GM19438 (cell line): ENCODE results near the gene HOMER2.
"Not testable (repeated sequence)": the region's sequence is repeated elsewhere in the genome, so short reads cannot be mapped to it uniquely, and the experiment has no call there.

Experiments
- ATAC-seq: cut with Tn5 transposase; IDR thresholded peaks from one replicate; pipeline ENCODE4 v1.9.1; 2021; ENCODE audit warnings: low read depth; ENCODE audit not compliant: unreplicated experiment

The HOMER2 gene

DNA sequence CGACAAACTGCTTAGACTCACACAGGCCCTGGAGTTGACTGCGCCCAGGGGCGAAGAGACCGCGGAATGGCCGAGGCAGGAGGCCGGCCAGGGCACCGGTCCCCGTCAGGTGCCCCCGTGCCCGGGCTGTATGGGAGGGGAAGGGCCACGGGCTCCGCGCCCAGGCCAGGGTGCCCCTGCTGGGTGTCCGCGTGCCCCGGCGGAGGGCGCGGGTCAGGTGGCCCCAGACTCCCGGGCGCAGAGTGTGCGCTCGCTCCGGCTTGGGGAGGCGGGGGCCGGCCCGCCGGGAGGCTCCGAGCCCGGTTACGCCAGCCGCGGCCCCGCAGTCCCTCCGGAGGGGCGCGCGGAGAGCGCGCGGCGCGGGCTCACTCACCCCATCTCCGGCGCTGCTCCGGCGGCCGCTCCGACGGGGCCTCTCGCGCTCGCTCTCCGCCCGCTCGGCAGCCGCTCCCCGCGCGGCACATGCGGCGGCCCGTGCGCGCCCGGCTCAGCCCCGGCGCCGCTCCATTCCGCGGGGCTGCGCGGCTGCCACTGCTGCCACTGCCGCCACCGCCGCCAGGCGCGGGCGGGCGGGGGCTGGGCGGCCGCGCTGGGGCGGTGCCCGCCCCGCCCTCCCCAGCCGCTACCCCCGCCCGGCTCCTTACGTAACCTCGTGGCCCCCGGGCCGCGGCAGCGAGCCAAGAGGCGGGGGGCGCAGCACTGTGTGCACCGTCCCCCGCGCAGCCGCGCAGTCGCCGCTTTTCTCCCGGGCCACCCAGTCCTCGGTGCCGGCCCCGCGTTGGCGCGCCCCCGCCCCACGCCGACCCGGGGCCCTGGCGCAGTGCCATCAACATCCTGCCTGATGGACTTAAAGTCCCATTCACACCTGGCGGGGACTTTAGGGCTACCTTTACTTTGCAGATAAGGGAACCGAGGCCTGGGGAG lies at the start of gene HOMER2:
Gene HOMER2 (minus strand): TSS at position 563 of the 924 bp plus-strand sequence. CDS start 185 bp downstream, at position 378.
- ATAC-seq = no peak

DNA sequence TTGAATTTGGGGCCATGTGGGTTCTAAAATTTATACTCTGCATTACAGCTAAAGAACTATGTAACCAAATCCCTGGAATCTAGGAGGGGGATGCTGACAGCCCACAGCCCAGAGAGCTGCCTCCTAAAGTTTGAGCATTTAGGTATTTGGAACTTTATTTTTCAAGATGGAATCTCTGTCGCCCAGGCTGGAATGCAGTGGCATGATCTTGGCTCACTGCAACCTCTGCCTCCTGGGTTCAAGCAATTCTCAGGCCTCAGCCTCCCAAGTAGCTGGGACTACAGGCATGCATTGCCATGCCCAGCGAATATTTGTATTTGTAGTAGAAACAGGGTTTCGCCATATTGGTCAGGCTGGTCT lies 48.1 kb upstream of the HOMER2 start:
- not testable (repeated sequence) for ATAC-seq

GRCh38 chr15:82999905-83000671 lies 47.6 kb upstream of the HOMER2 start:
- ATAC-seq = peak; percentile 66

DNA sequence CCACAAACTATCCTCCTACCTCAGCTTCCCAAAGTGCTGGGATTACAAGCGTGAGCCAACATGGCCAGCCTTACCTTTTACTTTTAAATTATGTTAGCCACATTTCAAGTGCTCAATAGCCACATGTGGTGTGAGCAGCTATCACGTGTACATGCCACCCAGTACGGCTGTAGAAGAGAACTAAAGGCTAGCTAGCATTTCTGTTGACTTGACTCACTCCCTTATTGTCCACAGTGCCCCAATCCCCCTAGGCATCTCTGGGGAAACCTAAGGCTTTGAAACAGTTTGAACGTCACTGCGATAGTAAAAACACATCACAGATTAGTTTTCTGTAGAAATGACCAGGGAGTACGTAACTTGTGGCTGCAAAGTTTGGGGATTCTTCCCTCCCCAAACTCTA lies 46.9 kb upstream of the HOMER2 start:
- ATAC-seq = no peak

DNA sequence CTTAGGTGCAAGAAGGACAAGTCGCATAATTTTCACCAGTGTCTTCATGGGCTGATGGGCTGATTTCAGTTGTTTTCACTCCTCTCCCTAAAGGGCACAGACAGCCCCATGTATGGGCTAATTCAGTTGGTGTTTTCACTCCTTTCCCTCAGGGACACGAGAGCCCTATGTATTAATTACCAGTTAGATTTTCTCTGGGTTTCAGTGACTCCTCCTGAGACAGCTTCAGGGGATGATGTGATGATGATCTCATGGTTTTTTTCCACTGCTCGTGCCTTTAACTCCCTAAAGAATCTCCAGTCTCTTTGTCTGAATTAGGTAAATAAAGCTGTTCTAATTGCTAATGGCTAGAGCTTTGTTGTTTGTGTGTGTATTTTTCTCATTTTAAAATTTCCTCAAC lies 43.4 kb upstream of the HOMER2 start:
- ATAC-seq = no peak

DNA sequence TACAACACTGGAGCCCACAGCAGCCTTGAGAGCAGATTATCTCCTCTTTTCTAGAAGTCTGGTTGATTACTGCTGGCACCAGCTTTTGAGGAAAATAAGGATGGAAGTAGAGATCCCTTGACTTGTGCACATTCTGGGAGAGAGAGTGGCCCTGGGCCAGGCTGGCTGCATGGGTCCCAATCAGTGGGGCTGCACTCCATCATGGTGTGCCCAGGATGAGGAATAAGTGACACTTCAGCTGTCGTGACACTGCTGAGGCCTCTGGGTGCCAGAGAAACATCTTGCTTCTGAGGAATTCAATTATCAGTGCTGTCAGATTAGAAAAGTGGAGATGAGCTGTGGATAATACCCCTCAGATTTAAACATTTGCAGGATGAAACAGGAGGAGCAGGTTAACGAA lies 42.6 kb upstream of the HOMER2 start:
- no peak for ATAC-seq

- no peak for ATAC-seq
These were observed 40.6 kb upstream of the HOMER2 start for GRCh38 chr15:82993144-82993543.

DNA sequence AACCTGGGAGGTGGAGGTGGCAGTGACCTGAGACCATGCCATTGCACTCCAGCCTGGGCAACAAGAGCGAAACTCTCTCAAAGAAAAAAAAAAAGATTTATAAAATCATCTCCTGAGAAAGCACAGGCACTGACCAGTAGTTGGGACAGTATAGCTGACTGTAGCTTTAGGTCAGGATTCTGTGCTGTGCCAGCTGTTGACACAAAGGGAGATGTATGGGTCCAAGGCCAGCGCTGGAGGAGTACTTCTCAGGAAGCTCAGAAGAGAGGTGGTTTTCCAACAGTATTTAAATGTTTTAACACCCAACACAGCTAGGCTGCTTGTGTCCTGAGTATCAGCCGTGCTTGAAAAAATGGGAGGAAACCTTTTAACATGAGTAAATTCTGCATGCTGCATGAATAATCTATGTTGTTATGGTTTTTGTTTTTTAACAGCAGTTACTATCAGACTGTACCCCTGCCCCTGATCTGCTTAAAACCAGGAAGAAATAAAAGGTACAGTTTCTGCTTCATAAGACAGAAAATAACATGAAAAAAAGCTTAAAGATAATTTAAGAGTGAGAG lies 40.0 kb upstream of the HOMER2 start:
- no peak for ATAC-seq

GRCh38 chr15:82986442-82986780 lies 33.9 kb upstream of the HOMER2 start:
- peak; percentile 26 for ATAC-seq

DNA sequence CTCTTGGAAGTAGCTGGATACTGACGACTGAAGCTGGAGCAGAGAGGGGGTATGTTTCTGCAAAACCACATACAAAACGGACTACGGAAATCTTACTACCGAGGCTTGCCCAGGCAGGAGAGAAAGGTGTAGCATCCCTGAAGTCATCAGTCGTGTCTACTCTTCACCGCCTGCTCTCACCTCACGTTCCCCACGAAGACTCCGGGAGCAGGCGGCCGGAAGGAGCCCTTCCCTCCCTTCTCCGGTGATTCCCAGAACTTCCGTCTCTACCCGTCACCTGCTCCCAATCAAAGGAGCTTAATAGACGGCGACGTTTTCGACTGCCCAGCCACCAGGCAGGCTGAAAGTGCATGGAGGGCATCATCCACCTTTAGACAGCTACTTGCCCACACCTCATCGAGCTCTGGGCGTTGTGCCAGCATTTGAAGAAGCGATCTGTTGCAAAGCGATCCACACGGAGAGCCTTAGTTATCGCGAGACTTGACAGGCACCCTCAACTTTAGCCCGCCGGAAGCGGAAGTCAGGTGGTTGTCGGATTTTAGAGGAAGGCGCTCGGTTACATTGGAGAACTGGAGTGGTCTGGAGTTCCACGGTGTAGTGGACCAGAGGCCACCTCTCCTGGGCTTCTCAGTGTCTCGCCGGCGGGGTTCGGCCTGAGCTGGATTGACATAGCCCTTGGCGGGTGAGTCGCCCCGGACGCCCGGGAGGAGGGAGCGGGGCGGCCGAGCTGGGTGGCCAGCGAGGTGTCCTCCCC lies 33.3 kb upstream of the HOMER2 start, which contains the start of gene RAMAC:
Gene RAMAC (plus strand): TSS at position 523 of the 754 bp plus-strand sequence. CDS start 2,809 bp downstream, outside the sequence.
- peak; percentile 99 for ATAC-seq

DNA sequence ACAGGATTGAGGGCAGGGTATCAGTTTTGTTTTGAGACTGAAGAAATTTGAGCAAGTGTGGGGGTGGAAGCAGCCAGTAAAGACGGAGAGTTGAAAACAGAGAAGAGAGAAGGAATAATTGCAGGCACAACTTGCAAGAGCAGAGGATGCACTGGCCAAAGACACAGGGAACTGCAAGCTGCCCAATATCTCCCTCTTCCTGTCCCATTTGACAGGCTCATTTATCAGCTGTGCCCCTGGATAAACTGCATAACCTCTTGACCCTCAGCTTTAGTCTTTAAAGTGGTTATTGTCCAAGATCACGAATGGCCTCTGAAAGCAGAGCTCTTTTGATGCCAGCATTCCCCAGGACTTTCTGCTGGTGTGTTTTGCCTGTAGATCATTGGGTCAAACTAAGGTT lies 28.5 kb upstream of the HOMER2 start:
- ATAC-seq = no peak

DNA sequence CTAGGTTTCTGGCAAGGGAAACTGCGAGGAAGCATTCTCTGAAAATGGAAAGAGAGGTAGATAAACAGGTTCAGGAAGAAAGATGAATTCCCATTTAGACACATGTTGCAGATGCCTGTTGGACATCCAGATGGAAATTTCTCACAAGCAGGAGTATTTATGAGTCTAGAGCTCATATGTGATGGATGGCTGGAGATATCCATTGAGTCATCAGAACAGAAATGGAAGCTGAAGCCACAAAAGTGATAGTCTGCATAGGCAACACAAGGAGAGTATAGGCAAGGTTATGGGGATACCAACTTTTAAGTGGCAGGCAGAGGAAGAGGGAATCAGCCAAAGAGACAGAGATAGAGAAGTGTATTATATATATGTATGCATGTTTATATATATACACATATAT lies 27.2 kb upstream of the HOMER2 start:
- no peak for ATAC-seq

DNA sequence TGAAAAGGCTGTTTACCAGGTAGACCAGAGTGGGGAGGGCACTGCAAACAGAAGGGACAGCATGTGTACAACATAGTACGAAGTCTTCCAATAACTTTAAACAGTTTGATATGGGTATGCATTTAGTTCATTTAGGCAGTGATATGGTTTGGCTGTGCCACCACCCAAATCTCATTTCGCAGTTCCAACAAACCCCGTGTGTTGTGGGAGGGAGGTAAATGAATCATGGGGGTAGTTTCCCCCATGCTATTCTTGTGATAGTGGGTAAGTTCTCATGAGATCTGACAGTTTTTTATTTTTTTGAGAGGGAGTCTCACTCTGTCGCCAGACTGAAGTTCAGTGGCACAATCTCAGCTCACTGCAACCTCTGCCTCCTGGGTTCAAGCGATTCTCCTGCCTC lies 25.9 kb upstream of the HOMER2 start:
- ATAC-seq = no peak

- no peak for ATAC-seq
These were observed 24.6 kb upstream of the HOMER2 start for GRCh38 chr15:82977076-82977475.

GRCh38 chr15:82972990-82973389 lies 20.5 kb upstream of the HOMER2 start:
- no peak for ATAC-seq

GRCh38 chr15:82971218-82971984 lies 18.9 kb upstream of the HOMER2 start:
- ATAC-seq = no peak

DNA sequence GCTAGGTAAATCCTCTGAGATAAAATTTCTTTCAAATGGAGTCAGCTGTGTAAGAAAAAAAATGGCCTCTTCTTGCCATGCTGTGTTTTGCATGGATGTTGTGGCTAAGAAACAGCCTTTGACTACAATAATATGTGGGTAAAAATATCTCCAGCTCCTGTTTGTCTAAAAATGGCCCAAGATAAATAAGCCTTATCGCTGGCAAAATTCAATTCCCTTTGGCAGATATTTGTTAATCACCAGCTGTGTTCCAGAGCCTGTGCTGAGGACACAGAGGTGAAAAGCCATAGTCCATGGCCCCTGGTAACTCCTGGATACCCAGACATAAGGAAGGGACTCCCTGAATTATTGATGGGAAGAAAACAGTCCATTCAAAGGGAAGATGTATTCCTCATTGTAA lies 18.2 kb upstream of the HOMER2 start:
- ATAC-seq = no peak

DNA sequence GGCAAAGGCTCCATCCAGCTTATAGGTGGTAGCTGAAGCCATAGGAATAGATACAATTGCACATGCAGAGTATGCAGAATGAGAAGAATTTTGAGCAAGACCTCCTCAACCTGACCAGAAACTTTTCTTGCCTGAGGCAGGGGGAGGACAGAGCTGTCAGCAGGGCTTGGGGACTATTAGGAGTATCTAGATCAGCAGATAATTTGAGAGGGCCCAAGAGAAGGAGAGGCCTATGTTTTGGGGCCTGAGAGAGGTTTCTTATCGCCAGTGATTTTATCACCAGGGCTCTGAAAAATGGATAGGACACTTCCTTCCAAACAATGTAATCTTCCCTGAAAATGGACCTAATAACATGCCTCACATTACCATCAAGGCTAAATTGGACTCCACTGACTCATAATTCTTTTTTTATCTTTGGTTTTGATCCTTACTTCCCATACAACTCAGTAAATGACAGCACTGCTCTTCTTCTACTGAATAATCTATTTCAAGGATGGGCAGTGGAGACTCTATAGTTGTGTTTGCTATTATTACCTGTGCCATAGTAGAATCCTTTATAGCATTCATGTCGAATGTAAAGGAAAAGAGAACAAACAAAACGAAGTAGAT lies 17.7 kb upstream of the HOMER2 start:
- ATAC-seq = no peak

- ATAC-seq = no peak
These were observed 16.8 kb upstream of the HOMER2 start for GRCh38 chr15:82969353-82969752.

GRCh38 chr15:82968066-82968465 lies 15.5 kb upstream of the HOMER2 start:
- no peak for ATAC-seq
